GM19023 (cell line): ENCODE results near the gene GADL1.

Experiments used
- ATAC-seq: cut with Tn5 transposase; IDR thresholded peaks from one replicate; pipeline ENCODE4 v1.9.1; 2021; ENCODE audit warnings: mild to moderate bottlenecking, moderate library complexity; ENCODE audit not compliant: unreplicated experiment

The GADL1 gene

GRCh38 chr3:30682434-30683155 lies 211.9 kb downstream of the GADL1 start:
- ATAC-seq = no peak

- ATAC-seq = no peak
Observed at GRCh38 chr3:30681649-30682211, 212.7 kb downstream of the GADL1 start.

GRCh38 chr3:30680789-30681648 lies 213.4 kb downstream of the GADL1 start:
- ATAC-seq = no peak

- ATAC-seq = no peak
Observed at GRCh38 chr3:30679045-30679444, 215.4 kb downstream of the GADL1 start.

GRCh38 chr3:30677347-30677685 lies 217.1 kb downstream of the GADL1 start:
- ATAC-seq = no peak

- no peak for ATAC-seq
Observed at GRCh38 chr3:30676424-30677346, 217.8 kb downstream of the GADL1 start.
